AG20443 (cell line): ENCODE results near the gene SDSL.
A peak's percentile ranks its signal among the peaks of the same experiment; 100 is the strongest.

ENCODE experiments used
- DNase-seq: peaks from one replicate; pipeline ENCODE4 v3.0.0; 2012; ENCODE audit warnings: low spot score, mixed read lengths

Gene SDSL

DNA sequence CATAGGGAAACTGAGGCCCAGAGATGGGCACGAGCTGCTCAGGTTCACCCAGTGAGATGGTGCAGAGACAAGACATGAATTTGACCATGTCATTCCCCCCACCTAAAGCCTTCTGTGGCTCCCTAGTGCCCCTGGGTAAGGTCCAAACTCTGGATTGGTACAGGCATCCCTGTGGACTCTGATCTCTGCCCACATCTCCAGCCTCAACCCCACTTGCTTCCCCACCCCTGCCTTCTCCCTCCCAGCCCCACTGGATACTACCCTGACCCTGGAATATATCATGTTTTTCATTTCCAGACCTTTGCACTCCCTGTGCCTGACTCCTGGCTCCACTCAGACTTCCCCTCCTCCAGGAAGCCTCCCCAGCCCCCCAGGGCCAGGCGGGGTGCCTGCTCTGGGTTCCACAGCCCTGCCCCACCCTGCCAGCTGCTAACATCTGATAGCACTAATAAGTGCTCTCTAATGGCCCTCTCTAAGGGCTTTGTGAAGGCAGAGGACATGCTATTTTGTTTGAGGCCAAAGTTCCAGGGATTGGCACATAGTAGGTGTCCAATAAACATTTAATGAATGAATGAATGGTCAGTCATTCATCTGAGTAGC, 1.1 kb upstream of the SDSL start:
- DNase-seq: no peak

DNA sequence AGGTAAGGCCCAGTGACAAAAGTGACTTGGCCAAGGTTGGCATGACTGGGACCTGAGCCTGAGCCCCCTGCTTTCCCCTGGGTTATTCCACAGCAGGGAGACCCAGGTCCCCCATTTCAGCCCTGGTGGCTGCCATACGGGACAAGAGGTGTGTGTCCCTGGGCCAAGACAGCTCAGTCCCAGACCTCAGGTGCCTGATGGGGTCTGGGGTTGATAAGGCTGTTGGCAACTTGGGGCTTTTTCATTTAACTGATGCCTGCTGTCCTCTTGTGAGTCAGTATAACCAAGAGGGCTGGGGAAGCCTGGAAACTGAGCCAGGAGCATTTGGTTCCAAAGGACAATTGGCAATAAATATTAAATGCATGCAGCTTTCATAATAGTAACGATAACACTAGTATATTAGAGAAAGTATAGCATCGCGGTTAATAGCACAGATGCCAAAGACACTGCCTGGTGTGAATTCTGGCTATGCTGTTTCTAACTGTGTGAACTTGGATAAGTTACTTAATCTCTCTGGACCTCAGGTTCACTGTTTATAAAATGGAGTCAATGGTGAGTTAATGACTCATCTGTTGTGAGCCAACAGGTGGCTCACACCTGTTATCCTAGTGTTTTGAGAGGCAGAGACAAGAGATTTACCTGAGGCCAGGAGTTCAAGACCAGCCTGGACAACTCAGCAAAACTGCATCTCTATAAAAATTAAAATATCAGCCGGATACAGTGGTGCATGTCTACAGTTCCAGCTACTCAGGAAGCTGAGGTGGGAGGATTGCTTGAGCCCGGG, 898 bp downstream of the SDSL start:
- DNase-seq: no peak

DNA sequence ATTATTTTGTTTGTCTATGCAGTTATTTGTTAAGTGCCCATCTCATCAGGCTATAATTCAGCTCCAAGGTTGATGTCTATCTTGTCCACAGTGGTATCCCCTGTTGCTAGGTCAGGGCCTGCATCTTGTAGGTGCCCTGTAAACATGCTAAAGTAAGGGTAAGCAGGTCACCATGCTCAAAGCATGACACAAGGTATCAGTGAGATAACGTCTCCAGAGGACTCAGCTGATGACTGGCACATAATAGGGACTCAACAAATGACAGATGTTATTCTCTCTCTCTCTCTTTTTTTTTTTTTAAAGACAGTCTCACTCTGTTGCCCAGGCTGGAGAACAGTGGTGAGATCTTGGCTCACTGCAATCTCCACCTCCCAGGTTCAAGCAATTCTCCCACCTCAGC, 2.3 kb downstream of the SDSL start:
- no peak for DNase-seq

DNA sequence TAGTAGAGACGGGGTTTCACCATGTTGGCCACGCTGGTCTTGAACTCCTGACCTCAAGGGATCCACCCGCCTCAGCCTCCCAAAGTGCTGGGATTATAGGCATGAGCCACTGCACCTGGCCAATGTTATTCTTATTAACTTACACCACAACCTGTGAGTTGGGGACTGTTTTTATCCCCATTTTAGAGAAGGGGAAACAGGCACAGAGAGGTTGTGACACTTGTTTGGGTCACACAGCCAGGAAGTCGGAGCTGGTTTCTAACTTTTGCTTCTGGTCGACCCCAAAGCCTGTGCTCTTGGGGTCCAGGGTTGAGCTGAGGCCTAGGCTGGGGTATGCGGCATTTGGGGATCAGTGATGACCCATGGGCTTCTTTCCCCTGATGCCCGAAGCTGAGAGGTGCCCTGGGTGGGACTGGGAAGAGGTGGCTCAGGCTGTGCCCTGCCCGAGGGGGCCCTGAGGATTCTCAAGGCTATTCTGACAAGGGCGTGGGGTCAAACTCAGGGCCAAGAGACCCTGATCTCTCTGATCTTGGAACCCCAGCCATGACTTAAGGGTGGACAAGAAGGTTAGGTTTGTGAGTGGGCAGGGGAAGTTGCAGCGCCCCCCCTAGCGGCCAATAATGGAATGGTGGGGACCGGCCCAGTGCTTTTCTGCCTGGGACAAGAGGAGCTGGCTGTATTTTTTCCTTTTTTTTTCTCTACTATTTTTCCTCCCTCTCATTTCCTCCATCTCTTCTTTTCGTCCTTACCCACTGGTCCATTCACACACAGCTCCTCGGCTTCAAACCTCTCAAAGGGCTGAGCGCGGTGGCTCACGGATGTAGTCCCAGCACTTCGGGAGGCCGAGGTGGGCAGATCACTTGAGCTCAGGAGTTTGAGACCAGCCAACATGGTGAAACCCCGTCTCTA, 3.0 kb downstream of the SDSL start:
- DNase-seq: peak; percentile 83

DNA sequence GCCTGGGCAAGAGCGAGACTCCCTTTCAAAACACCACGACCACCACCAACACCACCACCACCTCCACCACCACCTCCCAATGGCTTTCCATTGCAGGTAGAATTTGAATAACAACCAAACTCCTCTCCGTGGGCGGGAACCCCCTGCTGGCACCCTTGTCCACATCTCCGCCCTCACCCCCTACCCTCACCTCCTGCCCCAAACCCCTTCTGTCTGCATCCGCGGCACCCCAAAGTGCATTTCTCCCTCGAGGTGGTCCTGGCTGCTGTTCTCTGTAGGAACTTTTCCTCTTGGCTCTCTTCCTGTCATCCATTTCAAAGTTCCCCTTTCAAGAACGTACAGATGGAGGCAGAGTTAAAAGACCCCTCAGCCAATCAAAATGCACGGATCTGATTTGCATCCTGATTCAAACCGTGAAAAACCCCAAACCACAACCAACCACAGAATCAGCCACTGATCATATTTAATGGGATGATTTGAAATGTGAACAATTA, 3.8 kb downstream of the SDSL start:
- no peak for DNase-seq

DNA sequence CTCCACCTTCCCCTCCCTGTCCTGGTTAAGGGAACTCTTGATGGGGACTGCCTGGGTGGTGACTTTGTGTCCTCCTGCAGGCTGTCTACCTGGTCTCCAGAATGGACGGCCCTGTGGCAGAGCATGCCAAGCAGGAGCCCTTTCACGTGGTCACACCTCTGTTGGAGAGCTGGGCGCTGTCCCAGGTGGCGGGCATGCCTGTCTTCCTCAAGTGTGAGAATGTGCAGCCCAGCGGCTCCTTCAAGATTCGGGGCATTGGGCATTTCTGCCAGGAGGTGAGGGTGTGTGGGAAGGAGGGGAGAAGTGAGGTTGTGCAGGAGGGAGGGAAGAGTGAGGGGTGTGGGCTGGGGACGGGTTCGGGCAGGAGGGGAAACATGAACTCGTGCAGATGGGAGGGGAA, 5.7 kb downstream of the SDSL start:
- no peak for DNase-seq

DNA sequence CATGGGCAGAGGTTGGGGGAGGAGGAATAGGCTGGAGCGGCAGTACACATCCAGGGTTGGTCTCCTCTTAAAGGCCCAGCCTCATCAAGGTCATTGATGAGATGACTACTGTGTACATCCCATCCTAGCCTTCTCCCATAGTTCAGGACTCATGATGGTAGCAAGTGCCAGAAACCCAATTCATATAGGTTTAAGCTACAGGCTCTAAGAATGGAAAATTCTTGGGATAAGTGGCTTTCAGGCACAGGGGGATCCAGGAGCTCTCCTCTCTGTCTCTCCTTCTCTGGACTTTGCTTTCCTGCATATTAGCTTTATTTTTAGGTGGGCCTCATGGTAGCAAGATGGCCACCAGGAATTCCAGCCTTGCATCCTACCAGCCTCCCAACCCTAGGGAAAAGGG, 6.3 kb downstream of the SDSL start:
- DNase-seq: no peak

DNA sequence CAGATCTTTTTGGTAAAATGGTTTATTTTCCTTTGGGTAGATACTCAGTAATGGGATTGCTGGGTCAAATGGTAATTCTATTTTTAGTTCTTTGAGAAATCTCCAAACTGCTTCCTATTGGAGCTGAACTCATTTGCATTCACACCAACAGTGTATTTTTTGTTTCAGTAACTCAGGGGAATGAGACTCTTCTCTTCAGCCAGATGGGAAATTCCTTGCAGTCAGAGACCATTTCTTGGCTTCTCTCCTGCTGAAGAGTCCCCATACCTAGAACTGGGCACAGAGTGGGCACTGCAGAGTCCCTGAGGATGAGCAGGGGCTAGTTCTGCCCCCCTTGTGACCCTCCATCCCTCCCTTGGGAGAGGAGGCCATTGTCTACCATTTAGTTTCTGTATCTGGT, 10.8 kb downstream of the SDSL start:
- DNase-seq: no peak

DNA sequence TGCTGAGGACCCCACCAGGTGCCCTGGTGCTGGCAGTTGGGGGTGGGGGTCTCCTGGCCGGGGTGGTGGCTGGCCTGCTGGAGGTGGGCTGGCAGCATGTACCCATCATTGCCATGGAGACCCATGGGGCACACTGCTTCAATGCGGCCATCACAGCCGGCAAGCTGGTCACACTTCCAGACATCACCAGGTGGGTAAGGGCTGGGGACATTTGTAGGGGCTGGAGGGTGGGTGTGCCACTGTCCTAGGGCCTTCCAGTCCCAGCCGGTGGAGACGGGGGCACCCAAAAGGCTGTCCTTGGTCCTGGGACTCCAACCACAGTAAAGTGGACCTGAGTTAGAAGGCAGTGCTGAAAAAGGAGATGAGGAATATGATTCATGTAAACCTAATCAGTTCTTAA, 13.2 kb downstream of the SDSL start:
- DNase-seq: no peak

DNA sequence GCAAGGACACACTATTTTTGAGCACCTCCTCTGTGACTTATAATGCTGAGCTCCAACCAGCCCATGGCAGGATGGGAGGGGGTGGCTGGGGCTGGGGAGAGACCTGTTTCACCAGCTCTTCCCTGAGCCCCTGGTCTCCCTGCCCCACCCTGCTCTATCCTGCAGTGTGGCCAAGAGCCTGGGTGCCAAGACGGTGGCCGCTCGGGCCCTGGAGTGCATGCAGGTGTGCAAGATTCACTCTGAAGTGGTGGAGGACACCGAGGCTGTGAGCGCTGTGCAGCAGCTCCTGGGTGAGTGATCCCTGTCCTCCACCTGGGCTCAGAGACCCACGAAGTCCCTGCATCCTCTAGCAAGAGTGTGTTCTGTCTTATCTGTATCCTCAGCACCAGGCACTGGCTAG, 14.4 kb downstream of the SDSL start:
- no peak for DNase-seq

DNA sequence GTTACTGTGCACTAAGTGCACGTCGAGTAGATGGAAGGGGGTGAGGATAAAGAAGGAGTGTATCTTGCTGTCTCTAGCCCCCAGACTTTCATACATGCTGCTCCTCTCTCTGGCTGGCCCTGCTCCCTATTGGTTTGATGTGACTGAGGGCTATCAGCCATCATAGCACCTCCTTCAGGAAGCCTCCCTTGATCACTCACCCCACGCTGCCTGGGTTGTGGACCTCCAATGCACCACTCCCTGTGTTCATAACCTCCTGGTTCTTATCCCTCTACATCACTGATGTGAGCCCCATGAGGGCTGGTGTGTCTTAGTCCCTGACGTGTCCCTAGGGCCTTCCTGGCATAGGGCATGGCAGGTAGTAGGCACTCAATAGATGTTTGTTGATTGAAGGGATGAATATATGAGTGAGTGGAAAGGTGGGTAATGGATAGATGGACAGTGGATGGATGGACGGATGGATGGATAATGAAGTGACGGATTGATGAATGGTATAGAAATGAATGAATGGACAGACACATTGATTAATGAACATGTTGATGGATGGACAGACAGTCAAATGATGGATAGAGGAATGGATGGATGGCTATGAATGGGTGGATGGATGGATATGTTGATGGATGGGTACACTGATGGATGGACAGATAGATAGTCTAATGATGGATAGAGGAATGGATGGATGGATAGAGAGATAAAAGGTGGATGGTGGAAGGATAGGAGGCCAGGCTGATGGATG, 15.0 kb downstream of the SDSL start:
- DNase-seq: no peak

DNA sequence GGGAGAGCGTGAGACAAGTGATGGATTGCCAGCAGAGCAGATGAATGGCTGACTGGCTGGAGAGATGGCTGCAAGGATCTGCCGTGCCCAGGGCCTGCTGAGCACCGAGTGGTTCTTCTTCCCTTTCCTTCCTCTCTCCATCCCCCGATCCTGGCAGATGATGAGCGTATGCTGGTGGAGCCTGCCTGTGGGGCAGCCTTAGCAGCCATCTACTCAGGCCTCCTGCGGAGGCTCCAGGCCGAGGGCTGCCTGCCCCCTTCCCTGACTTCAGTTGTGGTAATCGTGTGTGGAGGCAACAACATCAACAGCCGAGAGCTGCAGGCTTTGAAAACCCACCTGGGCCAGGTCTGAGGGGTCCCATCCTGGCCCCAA, 15.5 kb downstream of the SDSL start:
- DNase-seq: no peak

DNA sequence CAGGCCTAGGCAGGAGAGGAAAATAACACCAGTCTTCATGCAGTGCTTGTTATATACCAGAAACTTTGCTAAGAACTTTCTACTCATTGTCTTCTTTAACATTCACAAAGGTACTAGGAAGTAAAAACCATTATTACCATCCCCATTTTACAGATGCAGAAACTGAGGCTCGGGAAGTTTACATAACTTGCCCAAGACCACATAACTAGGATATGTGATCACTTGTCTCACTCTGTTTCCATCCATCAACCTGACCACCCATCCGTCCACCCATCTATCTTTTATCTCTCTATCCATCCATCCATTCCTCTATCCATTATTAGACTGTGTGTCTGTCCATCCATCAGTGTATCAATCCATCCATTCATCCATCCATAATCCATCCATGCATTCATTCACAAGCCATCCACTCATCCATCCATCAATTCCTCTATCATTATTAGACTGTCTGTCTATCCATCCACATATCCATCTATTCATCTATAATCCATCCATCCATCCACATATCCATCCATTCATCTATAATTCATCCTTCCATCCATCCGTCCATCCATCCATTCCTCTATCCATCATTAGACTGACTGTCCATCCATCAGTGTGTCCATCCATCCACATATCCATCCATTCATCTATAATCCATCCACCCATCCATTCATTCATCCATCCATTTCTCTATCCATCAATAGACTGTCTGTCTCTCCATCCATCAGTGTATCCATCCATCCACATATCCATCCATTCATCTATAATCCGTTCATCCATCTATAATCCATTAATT, 16.5 kb downstream of the SDSL start:
- no peak for DNase-seq

DNA sequence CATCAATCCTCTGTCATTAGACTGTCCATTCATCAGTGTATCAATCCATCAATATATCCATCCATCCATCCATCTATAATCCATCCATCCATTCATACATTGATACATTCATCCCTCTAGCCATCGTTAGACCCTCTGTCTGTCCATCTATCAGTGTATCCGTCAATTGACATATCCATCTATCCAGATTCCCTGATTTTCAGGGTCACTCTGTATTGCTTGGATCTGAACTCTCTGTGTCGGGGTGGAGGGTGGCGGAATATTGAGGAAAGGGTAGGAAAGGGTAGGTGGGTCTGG, 17.1 kb downstream of the SDSL start:
- DNase-seq: no peak

DNA sequence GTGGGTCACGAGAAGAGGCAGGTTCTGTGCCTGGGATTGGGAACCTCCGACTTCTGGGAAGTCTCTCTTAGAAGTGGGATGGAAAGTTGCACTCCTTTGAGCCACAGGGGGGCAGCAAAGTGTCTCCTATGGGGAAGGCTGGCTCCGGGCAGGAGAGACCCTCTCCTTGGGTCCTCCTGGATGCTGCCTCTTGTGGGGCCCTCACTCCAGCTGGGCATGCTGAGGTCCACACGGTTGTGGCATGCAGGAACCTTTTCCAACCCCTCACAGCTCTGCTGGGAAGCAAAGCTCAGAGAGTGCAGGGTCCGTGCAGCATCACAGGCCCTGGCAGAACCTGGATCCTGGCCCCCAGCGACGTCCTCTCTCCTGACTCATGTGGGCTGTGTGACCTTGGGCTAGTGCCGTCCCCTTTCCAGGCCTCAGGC, 17.4 kb downstream of the SDSL start:
- peak; percentile 65 for DNase-seq

DNA sequence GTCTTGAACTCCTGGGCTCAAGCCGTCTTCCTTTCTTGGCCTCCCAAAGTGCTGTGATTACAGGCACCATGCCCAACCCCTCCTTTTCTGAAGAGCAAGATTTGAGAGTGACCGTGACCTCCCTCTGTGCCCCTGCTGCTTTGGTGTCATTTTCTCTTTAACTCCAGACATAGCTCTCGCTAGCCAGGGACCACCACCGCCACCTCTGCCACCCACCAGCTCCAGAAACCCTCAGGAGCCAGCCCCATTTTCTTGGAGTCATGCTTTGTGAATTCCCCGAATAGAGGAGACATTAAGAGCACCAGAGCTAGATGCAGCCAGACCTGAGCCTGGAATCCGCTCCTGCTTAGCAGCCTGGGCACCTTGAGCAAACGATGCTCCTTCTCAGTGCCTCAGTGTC, 18.2 kb downstream of the SDSL start:
- DNase-seq: no peak

DNA sequence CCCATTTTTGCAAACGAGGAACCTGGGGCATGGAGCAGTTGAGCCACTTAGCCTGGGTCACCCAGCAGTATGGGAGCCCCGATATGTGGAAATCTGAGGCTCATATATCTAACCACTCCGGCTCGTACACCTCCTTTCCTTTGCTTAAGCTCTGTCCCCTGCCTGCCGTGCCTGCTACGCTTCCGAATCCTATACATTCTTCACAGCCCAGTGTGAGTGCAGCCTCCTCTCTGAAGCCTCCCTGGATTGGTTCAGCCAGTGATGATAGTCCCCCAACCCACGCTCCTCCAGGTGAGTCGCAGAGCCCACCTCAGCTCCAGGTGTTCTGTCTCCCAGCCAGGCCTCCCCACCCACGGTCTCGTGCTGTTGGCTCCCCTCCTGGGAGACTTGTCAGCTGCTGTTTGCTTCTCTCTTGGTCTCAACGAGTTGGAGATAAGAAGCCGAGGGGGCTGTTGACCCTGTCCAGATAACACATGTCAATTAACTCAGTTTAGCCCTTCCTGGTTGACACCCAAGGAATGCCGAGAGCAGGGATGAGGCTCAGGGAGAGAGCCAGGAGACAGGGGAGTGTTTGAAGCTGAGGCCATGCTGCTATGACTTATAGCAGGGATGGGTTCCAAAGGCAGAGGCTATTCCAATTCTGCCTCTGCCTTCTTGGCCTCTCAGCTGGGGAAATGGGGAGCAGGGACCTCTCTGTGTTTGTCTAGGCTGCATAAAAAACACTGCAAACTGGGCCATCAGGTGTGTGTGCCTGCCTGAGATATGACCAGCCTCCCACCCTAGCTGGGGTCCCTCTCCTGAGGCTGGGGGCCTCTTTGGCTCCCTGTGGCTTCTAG, 19.0 kb downstream of the SDSL start:
- no peak for DNase-seq

DNA sequence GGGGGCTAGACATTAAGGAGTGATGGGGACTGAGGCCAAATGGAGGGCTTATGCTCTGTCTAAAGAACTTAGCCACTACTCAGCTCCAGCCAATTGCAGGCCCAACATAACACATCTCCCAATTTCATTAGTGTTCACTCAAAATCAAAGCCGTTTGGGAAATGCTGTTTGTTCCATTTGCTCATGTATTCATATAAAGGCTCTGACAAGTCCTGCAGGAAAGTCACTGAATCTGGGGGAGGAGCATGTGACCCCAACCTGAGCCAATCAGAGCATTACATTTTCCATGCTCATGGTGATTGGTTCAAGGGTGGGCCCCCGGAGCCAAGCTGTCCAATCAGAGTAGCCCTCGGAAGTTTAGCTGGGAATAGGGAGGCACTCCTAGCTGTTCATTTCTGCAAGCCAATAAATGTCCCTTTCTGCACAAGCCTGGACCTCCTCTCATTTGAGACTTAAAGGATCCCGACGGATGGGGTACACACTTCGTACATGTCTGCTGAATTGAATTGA, 20.9 kb downstream of the SDSL start:
- no peak for DNase-seq

DNA sequence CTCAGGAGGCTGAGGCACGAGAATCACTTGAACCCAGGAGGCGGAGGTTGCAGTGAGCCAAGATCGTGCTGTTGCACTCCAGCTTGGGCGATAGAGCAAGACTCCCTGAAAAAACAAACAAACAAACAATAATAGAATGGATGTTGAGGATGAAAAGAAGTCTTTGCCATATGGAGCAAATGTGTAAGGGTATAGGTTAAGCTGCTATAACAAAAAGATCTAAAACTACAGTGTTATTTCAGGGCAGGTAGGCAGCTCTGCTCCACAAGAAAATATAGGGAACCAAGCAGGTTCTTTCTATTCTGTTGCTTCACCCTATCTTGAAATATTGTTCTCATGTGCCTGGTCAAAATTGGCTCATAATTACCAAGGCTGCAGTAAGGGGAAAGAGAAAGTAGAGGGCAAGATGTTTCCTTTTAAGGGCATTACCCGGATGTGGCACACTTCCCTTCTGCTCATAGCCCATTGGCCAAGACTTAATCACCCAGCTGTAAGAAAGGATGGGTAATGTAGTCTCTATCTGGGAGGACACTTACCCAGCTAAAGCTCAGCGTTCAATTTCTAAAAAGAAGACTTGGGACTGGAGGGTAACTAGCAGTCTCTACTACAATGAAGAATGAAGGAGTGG, 23.5 kb downstream of the SDSL start:
- no peak for DNase-seq

DNA sequence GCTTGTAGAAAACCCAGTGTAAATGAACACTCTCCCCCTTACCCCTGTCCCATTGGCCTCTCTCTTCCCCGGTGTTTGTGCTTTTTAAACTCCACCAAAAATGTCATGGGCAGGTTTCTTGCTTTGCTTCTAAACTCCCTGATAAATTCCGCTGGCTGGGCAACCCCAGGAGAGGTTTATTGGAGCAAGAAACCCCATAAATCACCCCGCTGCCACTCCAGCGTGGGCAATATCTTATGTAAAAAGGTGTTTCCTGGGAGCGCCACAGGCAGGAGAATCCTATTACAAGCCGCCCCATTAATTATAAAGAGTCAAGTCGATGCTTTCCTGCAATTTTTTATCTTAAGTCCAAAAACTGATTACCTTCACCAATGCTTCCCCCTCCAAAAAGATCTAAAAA, 26.7 kb downstream of the SDSL start:
- DNase-seq: no peak
